CMK (cell line): ENCODE results near the gene PITX2.
"Not testable (repeated sequence)": the region's sequence is repeated elsewhere in the genome, so short reads cannot be mapped to it uniquely, and the experiment has no call there.

ENCODE experiments used
- DNase-seq: peaks from one replicate; pipeline ENCODE4 v3.0.0-alpha.2; 2010; ENCODE audit warnings: low read depth

Gene PITX2

GRCh38 chr4:110610940-110611831, 11.7 kb downstream of the PITX2 start:
- DNase-seq: no peak

- no peak for DNase-seq
Measured at GRCh38 chr4:110610620-110610939, 12.3 kb downstream of the PITX2 start.

- DNase-seq: no peak
Measured at GRCh38 chr4:110609044-110609750, 13.7 kb downstream of the PITX2 start.

GRCh38 chr4:110605077-110605476, 17.8 kb downstream of the PITX2 start:
- no peak for DNase-seq

- DNase-seq: no peak
Measured at GRCh38 chr4:110602061-110602460, 20.8 kb downstream of the PITX2 start.

GRCh38 chr4:110597582-110597981, 25.3 kb downstream of the PITX2 start:
- no peak for DNase-seq

- DNase-seq: no peak
Measured at GRCh38 chr4:110596431-110596830, 26.4 kb downstream of the PITX2 start.

- DNase-seq: no peak
Measured at GRCh38 chr4:110595583-110595982, 27.3 kb downstream of the PITX2 start.

GRCh38 chr4:110589297-110589696, 33.6 kb downstream of the PITX2 start:
- no peak for DNase-seq

- no peak for DNase-seq
Measured at GRCh38 chr4:110587666-110588285, 35.1 kb downstream of the PITX2 start.

GRCh38 chr4:110586131-110586850, 36.6 kb downstream of the PITX2 start:
- DNase-seq: no peak

- DNase-seq: not testable (repeated sequence)
Measured at GRCh38 chr4:110576696-110577095, 46.2 kb downstream of the PITX2 start.
